IMR-90 (cell line): ENCODE data around the gene AGMO.

Experiments
- POLR2A ChIP-seq: IDR thresholded peaks from 2 replicates; pipeline ENCODE4 v1.6.1; 2012; ENCODE audit warnings: mild to moderate bottlenecking, low read depth, low read length
- TF ChIP-seq, protein P1 (sequence below): conservative IDR thresholded peaks from 2 replicates; pipeline ENCODE4 v1.5.1; 2012; ENCODE audit warnings: mild to moderate bottlenecking, low read depth, low read length, improper control_type of control experiment

DNA sequence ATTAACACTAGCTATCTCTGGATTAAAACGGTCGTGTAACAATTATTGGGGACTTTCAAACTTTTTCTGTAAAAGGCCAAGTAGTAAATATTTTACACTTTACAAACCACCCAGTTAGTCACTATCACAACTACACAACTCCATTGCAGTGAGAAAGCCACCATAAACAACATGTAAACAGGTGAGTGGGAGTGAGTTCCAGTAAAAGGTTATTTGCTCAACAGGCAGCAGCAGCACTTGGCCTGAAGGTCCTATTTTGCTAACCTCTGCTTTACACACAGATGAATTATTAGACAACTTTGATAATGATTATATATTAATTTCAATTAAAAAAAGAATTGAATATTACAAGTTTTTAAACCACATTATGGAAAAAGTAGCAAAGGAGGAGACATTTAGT is 15.8 kb upstream of the AGMO start:
- TF ChIP-seq, protein P1, sequence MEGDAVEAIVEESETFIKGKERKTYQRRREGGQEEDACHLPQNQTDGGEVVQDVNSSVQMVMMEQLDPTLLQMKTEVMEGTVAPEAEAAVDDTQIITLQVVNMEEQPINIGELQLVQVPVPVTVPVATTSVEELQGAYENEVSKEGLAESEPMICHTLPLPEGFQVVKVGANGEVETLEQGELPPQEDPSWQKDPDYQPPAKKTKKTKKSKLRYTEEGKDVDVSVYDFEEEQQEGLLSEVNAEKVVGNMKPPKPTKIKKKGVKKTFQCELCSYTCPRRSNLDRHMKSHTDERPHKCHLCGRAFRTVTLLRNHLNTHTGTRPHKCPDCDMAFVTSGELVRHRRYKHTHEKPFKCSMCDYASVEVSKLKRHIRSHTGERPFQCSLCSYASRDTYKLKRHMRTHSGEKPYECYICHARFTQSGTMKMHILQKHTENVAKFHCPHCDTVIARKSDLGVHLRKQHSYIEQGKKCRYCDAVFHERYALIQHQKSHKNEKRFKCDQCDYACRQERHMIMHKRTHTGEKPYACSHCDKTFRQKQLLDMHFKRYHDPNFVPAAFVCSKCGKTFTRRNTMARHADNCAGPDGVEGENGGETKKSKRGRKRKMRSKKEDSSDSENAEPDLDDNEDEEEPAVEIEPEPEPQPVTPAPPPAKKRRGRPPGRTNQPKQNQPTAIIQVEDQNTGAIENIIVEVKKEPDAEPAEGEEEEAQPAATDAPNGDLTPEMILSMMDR: no peak
- TF ChIP-seq POLR2A: no peak
